HG03571 (cell line): ENCODE results near the gene NRTN.
"Not testable (repeated sequence)": the region's sequence is repeated elsewhere in the genome, so short reads cannot be mapped to it uniquely, and the experiment has no call there.

Source experiments
- ATAC-seq: cut with Tn5 transposase; IDR thresholded peaks from one replicate; pipeline ENCODE4 v1.9.1; 2021; ENCODE audit not compliant: unreplicated experiment

Gene NRTN

GRCh38 chr19:5864725-5865486, 60.0 kb downstream of the NRTN start:
- no peak for ATAC-seq

GRCh38 chr19:5865772-5866171, 60.9 kb downstream of the NRTN start:
- no peak for ATAC-seq

- no peak for ATAC-seq
Measured at GRCh38 chr19:5867201-5868136, 62.6 kb downstream of the NRTN start.

GRCh38 chr19:5870986-5871394, 66.1 kb downstream of the NRTN start:
- no peak for ATAC-seq

GRCh38 chr19:5873617-5874199, 68.8 kb downstream of the NRTN start:
- no peak for ATAC-seq

- not testable (repeated sequence) for ATAC-seq
Measured at GRCh38 chr19:5874496-5874895, 69.6 kb downstream of the NRTN start.

GRCh38 chr19:5877427-5877826, 72.6 kb downstream of the NRTN start:
- no peak for ATAC-seq

- ATAC-seq, result no peak
Measured at GRCh38 chr19:5877882-5878281, 73.0 kb downstream of the NRTN start.
